HUES64 (cell line): ENCODE results near the gene ERRFI1.

ENCODE experiments used
- H3K27ac ChIP-seq: 2 replicates; pipeline ENCODE4 v1.7.0; 2013; ENCODE audit warnings: low read depth, low read length, inconsistent platforms
- H3K27me3 ChIP-seq: 2 replicates; pipeline ENCODE4 v1.6.1; 2013; ENCODE audit warnings: mild to moderate bottlenecking, low read length; ENCODE audit not compliant: insufficient read depth
- H3K36me3 ChIP-seq: 2 replicates; pipeline ENCODE4 v1.6.1; 2013; ENCODE audit warnings: mild to moderate bottlenecking, low read length; ENCODE audit not compliant: insufficient read depth
- H3K4me1 ChIP-seq: 2 replicates; pipeline ENCODE4 v1.6.1; 2013; ENCODE audit warnings: mild to moderate bottlenecking, low read length, moderate library complexity; ENCODE audit not compliant: insufficient read depth
- H3K4me3 ChIP-seq: 2 replicates; pipeline ENCODE4 v1.5.1; 2013; ENCODE audit warnings: mild to moderate bottlenecking, low read length, moderate library complexity
- H3K9ac ChIP-seq: 2 replicates; pipeline ENCODE4 v1.6.1; 2013; ENCODE audit warnings: mild to moderate bottlenecking, low read depth, low read length
- H3K9me3 ChIP-seq: 2 replicates; pipeline ENCODE4 v1.6.1; 2013; ENCODE audit warnings: low read depth, low read length; ENCODE audit not compliant: insufficient read depth
- WGBS: fragments of 150-250, 120-280 bp; methylation state at CpG from one replicate; pipeline ENCODE4 v1.1.7; 2013; ENCODE audit warnings: missing lambda C conversion rate; 5-methylcytosine and 5-hydroxymethylcytosine counted together

Gene ERRFI1

GRCh38 chr1:8025061-8025670, 943 bp downstream of the ERRFI1 start:
- Histone ChIP-seq H3K27me3 (peaks cover 10% of the 10 kb centered on the region), H3K4me1 (peaks cover 65% of the 10 kb centered on the region), H3K27ac (no peak overlapping the region), H3K9me3 (no peaks in the 10 kb centered on the region), H3K36me3 (no peaks in the 10 kb centered on the region), H3K9ac (peak overlapping the region; percentile 67), H3K4me3 (peak overlapping the region; percentile 87)
- WGBS: 3% methylated on average over 19 of the region's 19 CpGs

- peaks cover 10% of the 10 kb centered on the region for H3K27me3 ChIP-seq
- WGBS: 67% methylated on average over 3 of the region's 3 CpGs
- H3K4me3 ChIP-seq: peak overlapping the region; percentile 87
- no peaks in the 10 kb centered on the region for H3K9me3 ChIP-seq
- H3K9ac ChIP-seq: no peak overlapping the region
- no peaks in the 10 kb centered on the region for H3K36me3 ChIP-seq
- peaks cover 74% of the 10 kb centered on the region for H3K4me1 ChIP-seq
- H3K27ac ChIP-seq: no peak overlapping the region
Measured at GRCh38 chr1:8024329-8024728, 1.8 kb downstream of the ERRFI1 start.

GRCh38 chr1:8023995-8024313, 2.2 kb downstream of the ERRFI1 start:
- peaks cover 10% of the 10 kb centered on the region for H3K27me3 ChIP-seq
- H3K9ac ChIP-seq: no peak overlapping the region
- H3K27ac ChIP-seq: no peak overlapping the region
- H3K4me1 ChIP-seq: peaks cover 77% of the 10 kb centered on the region
- H3K4me3 ChIP-seq: peak overlapping the region; percentile 87
- WGBS: 46% methylated on average over 1 of the region's 1 CpG
- no peaks in the 10 kb centered on the region for H3K36me3 ChIP-seq
- H3K9me3 ChIP-seq: no peaks in the 10 kb centered on the region

- no peaks in the 10 kb centered on the region for H3K36me3 ChIP-seq
- H3K9me3 ChIP-seq: no peaks in the 10 kb centered on the region
- peak overlapping the region; percentile 87 for H3K4me3 ChIP-seq
- WGBS: 81% methylated on average over 10 of the region's 10 CpGs
- peaks cover 80% of the 10 kb centered on the region for H3K4me1 ChIP-seq
- H3K27me3 ChIP-seq: peaks cover 10% of the 10 kb centered on the region
- no peak overlapping the region for H3K9ac ChIP-seq
- no peak overlapping the region for H3K27ac ChIP-seq
Measured at GRCh38 chr1:8023287-8023994, 2.7 kb downstream of the ERRFI1 start.

- Histone ChIP-seq H3K36me3 (no peaks in the 10 kb centered on the region), H3K27ac (no peak overlapping the region), H3K27me3 (peaks cover 10% of the 10 kb centered on the region), H3K4me1 (peaks cover 80% of the 10 kb centered on the region), H3K9me3 (no peaks in the 10 kb centered on the region), H3K9ac (no peak overlapping the region), H3K4me3 (peak overlapping the region; percentile 13; the same call in 1 of the 2 replicates)
- WGBS: 92% methylated on average over 3 of the region's 3 CpGs
Measured at GRCh38 chr1:8022395-8023286, 3.5 kb downstream of the ERRFI1 start.

- Histone ChIP-seq H3K9me3 (no peaks in the 10 kb centered on the region), H3K27me3 (peaks cover 4% of the 10 kb centered on the region), H3K9ac (no peak overlapping the region), H3K36me3 (no peaks in the 10 kb centered on the region), H3K4me3 (peak overlapping the region; percentile 13; the same call in 1 of the 2 replicates), H3K27ac (no peak overlapping the region), H3K4me1 (peaks cover 80% of the 10 kb centered on the region)
- 89% methylated on average over 6 of the region's 6 CpGs for WGBS
Measured at GRCh38 chr1:8021676-8022266, 4.3 kb downstream of the ERRFI1 start.

- H3K9me3 ChIP-seq: no peaks in the 10 kb centered on the region
- no peak overlapping the region for H3K9ac ChIP-seq
- H3K36me3 ChIP-seq: peaks cover 6% of the 10 kb centered on the region; the same call in 1 of the 2 replicates
- H3K27ac ChIP-seq: peak overlapping the region; percentile 38
- peaks cover 95% of the 10 kb centered on the region for H3K4me1 ChIP-seq
- no peak overlapping the region for H3K4me3 ChIP-seq
- H3K27me3 ChIP-seq: no peaks in the 10 kb centered on the region
Measured at GRCh38 chr1:8020032-8020431, 6.1 kb downstream of the ERRFI1 start.

GRCh38 chr1:8019229-8019620, 6.9 kb downstream of the ERRFI1 start:
- H3K4me3 ChIP-seq: no peak overlapping the region
- no peaks in the 10 kb centered on the region for H3K9me3 ChIP-seq
- H3K27me3 ChIP-seq: no peaks in the 10 kb centered on the region
- H3K4me1 ChIP-seq: peaks cover 89% of the 10 kb centered on the region
- H3K27ac ChIP-seq: peak overlapping the region; percentile 27; the same call in 1 of the 2 replicates
- peaks cover 14% of the 10 kb centered on the region for H3K36me3 ChIP-seq
- 91% methylated on average over 5 of the region's 5 CpGs for WGBS
- no peak overlapping the region for H3K9ac ChIP-seq

- 78% methylated on average over 3 of the region's 3 CpGs for WGBS
- no peak overlapping the region for H3K9ac ChIP-seq
- H3K36me3 ChIP-seq: peaks cover 19% of the 10 kb centered on the region
- H3K9me3 ChIP-seq: no peaks in the 10 kb centered on the region
- H3K4me3 ChIP-seq: peak overlapping the region; percentile 17; the same call in 1 of the 2 replicates
- H3K4me1 ChIP-seq: peaks cover 83% of the 10 kb centered on the region
- H3K27ac ChIP-seq: peak overlapping the region; percentile 27; the same call in 1 of the 2 replicates
- H3K27me3 ChIP-seq: no peaks in the 10 kb centered on the region
Measured at GRCh38 chr1:8018492-8019228, 7.4 kb downstream of the ERRFI1 start.

GRCh38 chr1:8017495-8018197, 8.5 kb downstream of the ERRFI1 start:
- Histone ChIP-seq H3K27ac (peak overlapping the region; percentile 25; the same call in 1 of the 2 replicates), H3K9me3 (no peaks in the 10 kb centered on the region), H3K27me3 (no peaks in the 10 kb centered on the region), H3K36me3 (peaks cover 30% of the 10 kb centered on the region), H3K4me3 (peak overlapping the region; percentile 26; the same call in 1 of the 2 replicates), H3K4me1 (peaks cover 74% of the 10 kb centered on the region), H3K9ac (peak overlapping the region; percentile 15; the same call in 1 of the 2 replicates)
- whole genome bisulfite sequencing: 47% methylated on average over 5 of the region's 5 CpGs
